ENCODE data around the gene KLF12. TPM values are rescaled to one million over a fixed set of nuclear protein-coding genes. Genes with fewer than 3 reads are reported as not detected.
A peak's percentile ranks its signal among the peaks of the same experiment; 100 is the strongest.

Gene KLF12
- total and polyA plus RNA-seq, 2 donors (not counting 3 experiments of a cell fraction or from before 2014, with no cell fraction given) = 16.0 to 25.9 TPM

DNA sequence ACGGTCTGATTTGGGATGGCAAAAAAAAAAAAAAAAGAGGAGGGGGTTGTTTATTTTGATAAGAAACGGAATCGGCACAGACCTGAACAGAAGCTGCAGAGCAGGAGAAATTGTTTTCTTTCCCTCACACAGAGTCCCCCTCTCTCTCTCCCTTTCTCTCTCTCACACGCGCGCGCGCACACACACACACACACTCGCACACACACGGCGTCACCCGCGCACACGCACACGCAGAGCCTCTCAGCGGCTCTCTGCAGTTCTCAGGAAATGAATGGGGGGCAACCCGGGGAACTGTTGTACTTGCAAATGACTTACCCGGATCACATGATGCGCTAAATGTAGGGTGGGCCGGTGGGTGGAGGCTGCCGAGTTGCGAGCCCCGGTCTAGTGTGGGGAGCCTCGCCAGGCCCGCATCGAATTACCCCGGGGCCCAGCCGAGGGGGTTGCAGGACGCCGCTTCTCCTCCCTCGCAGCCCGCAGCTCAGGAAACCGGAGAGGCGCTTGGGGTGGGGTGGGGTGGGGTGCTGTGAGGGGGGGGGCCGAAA, 475 bp downstream of the KLF12 start:
- TF ChIP-seq CTCF (IDR thresholded peaks at IDR 0.05; ENCODE audit: extremely low read depth in 1 of 2, insufficient read depth in 1 of 2, low read depth in 1 of 2, low read length in 2 of 2) (no peak), FOS (IDR thresholded peaks at IDR 0.05; ENCODE audit: borderline replicate concordance, insufficient read depth, low read length) (peak; percentile 22), MYC (IDR thresholded peaks at IDR 0.05; ENCODE audit: low read depth, low read length) (no peak), POLR2AphosphoS5 (IDR thresholded peaks at IDR 0.05; ENCODE audit: insufficient read depth, low read depth, low read length) (no peak), POLR2A (IDR thresholded peaks at IDR 0.05; ENCODE audit: low read depth, low read length) (no peak), EZH2 (IDR thresholded peaks at IDR 0.05; ENCODE audit: borderline replicate concordance, low read depth, low read length, severe bottlenecking) (no peak)
- TF ChIP-seq, protein P1, sequence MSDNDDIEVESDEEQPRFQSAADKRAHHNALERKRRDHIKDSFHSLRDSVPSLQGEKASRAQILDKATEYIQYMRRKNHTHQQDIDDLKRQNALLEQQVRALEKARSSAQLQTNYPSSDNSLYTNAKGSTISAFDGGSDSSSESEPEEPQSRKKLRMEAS (IDR thresholded peaks at IDR 0.05; ENCODE audit: insufficient read depth, insufficient read length) = peak; percentile 56
- Histone ChIP-seq H3K9me1 (replicated peaks; ENCODE audit: control insufficient read depth, extremely low read depth, insufficient read depth, low read length) (no peaks in the 10 kb centered on the region), H3K27me3 (ENCODE audit: control insufficient read depth in 2 of 2, insufficient read depth in 2 of 2, low read length in 2 of 2) (no peaks in the 10 kb centered on the region), H3K4me1 (ENCODE audit: control insufficient read depth, extremely low read depth, insufficient read depth, low read length) (peaks cover 32% of the 10 kb centered on the region), H3K36me3 (ENCODE audit: control insufficient read depth in 2 of 2, extremely low read depth in 1 of 2, insufficient read depth in 2 of 2, low read length in 2 of 2) (no peaks in the 10 kb centered on the region), H4K20me1 (replicated peaks; ENCODE audit: control insufficient read depth, extremely low read depth, insufficient read depth, low read length) (peaks cover 2% of the 10 kb centered on the region), H3K79me2 (ENCODE audit: control insufficient read depth, insufficient read depth, low read length) (peaks cover 50% of the 10 kb centered on the region), H3K9ac (replicated peaks; ENCODE audit: extremely low read depth, insufficient read depth, low read length) (peak overlapping the region; percentile 90), H3K4me2 (ENCODE audit: insufficient read depth, low read length) (peak overlapping the region; percentile 92), H3K27ac (ENCODE audit: insufficient read depth, low read depth, low read length) (peak overlapping the region; percentile 64), H2AFZ (ENCODE audit: low read depth, low read length) (peak overlapping the region; percentile 72), H3K4me3 (replicated peaks in 1 of 3; ENCODE audit: insufficient read depth in 1 of 3, low read depth in 1 of 3, low read length in 3 of 3) (peak overlapping the region; percentile 74 to 92 (median 91)), H3K9me3 (replicated peaks; ENCODE audit: control insufficient read depth, insufficient read depth, low read length) (no peaks in the 10 kb centered on the region)
- peak; percentile 73 for FAIRE-seq
- TSS peak; percentile 29 for BruUV-seq (replicated peaks)
- dilution Hi-C loops (cut with MboI; ENCODE audit: extremely low pct_ligation_motif_present, low sequenced_read_pairs) (no loop called here), intact Hi-C loops (cut with micrococcal nuclease) (loop anchor here (1.0 to 10.0 kb wide), 9 partner anchors 59 to 771 kb away; no protein-coding TSS in a partner anchor)
- POLR2A ChIA-PET = interaction anchor here (0.6 kb wide), 1 partner anchor 327 kb away, joined by 3 read pairs; no protein-coding TSS in a partner anchor
- peak; percentile 90 for DNase-seq (ENCODE audit: low read depth, low spot score)
- CTCF ChIA-PET = interaction anchor here (0.6 to 12.0 kb wide), 6 partner anchors 70 to 1086 kb away, joined by 3 to 76 read pairs (median 4); no protein-coding TSS in a partner anchor

All from endothelial cell of umbilical vein (primary cell).